GM20000 (cell line): Measurements from ENCODE around the gene SVEP1.
"Not testable (repeated sequence)": the region's sequence is repeated elsewhere in the genome, so short reads cannot be mapped to it uniquely, and the experiment has no call there.

Source experiments
- DNase-seq: peaks from one replicate; pipeline ENCODE4 v3.0.0; 2012; ENCODE audit warnings: low spot score
- CTCF ChIP-seq: IDR thresholded peaks from 2 replicates; pipeline ENCODE4 v1.5.1; 2012; ENCODE audit warnings: mild to moderate bottlenecking, control low read depth; ENCODE audit errors: extremely low read depth, missing control alignments

SVEP1 gene

GRCh38 chr9:110579034-110579861, at the start of gene SVEP1:
Gene SVEP1, minus strand, starts transcription at chr9:110579741. Its CDS starts 198 bp downstream, at chr9:110579543.
- no peak for TF ChIP-seq CTCF
- peak; percentile 20 for DNase-seq

GRCh38 chr9:110626101-110626829, 46.7 kb upstream of the SVEP1 start:
- DNase-seq = peak; percentile 13

GRCh38 chr9:110623462-110624025, 44.0 kb upstream of the SVEP1 start:
- peak; percentile 40 for TF ChIP-seq CTCF
- peak; percentile 46 for DNase-seq

More at GRCh38 chr9:110626101-110626829, 46.7 kb upstream of the SVEP1 start:
- TF ChIP-seq CTCF = no peak

GRCh38 chr9:110622368-110622767, 42.8 kb upstream of the SVEP1 start:
- TF ChIP-seq CTCF = no peak
- DNase-seq = no peak

GRCh38 chr9:110620726-110621125, 41.2 kb upstream of the SVEP1 start:
- no peak for TF ChIP-seq CTCF
- no peak for DNase-seq

- no peak for TF ChIP-seq CTCF
- DNase-seq = no peak
These were observed 40.3 kb upstream of the SVEP1 start for GRCh38 chr9:110619831-110620230.

GRCh38 chr9:110615498-110615897, 36.0 kb upstream of the SVEP1 start:
- no peak for TF ChIP-seq CTCF
- DNase-seq = no peak

- not testable (repeated sequence) for DNase-seq
These were observed 35.0 kb upstream of the SVEP1 start for GRCh38 chr9:110614576-110614975.
